HG03575 (cell line): ENCODE data around the gene C16orf86.

Source experiments
- ATAC-seq: cut with Tn5 transposase; IDR thresholded peaks from one replicate; pipeline ENCODE4 v1.9.1; 2021; ENCODE audit not compliant: unreplicated experiment, insufficient number of reproducible peaks, low FRiP score; ENCODE audit errors: extremely low read depth

Gene C16orf86

DNA sequence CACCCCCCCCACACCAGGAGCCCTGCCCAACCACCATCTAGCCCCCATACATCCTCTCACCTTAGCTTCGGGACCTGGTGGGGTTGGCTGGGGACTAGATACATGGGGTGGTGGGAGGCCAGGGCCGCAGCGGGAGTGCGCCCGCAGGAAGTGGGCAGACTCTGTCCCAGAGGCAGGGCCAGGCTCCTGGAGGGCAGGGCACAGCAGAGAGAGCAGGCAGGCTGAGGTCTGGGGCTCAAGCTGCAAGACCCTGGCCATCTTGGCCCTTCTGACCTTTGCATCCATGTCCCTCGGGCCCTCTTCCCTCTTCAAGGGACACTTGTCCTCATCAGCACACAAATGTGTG lies 2.8 kb upstream of the C16orf86 start:
- ATAC-seq: no peak

DNA sequence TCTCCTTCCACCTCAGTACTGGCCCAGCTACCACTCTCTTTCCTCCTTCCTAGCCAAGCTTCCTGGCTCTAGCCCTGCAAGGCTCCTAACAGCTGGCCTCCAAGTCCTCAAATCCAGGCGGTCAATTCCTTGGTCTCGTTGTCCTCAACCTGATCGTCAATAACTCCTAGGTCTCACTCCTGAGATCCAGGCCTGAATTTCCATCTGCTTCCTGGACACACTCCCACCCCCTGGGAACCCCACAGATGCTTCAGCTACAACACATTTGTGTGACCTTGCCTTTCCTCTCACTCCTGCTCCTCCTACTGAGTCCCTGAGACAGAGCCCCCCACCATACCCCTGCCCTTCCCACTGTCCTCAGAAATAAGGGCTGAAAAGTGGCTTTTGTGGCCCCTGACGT lies 2.4 kb upstream of the C16orf86 start:
- no peak for ATAC-seq

DNA sequence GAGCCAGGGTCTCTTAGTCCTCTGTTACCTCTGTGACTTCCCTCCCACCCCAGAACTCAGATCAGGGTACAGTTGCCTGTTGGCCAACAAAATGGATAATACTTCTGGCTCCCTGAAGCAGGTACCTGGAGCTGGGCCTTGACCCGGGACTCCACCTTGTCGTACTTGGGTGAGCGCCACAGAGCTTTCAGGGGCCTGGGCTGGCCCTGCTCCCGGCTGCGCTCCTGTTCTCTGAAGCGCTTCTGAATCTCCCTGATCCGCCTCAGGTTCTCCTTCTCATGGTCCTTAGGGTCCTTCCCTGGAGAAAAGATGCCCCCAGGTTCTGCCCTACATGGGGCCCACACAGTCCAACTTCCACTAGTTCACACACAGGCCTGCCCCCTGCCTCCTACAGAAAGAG lies 1.7 kb upstream of the C16orf86 start:
- no peak for ATAC-seq

DNA sequence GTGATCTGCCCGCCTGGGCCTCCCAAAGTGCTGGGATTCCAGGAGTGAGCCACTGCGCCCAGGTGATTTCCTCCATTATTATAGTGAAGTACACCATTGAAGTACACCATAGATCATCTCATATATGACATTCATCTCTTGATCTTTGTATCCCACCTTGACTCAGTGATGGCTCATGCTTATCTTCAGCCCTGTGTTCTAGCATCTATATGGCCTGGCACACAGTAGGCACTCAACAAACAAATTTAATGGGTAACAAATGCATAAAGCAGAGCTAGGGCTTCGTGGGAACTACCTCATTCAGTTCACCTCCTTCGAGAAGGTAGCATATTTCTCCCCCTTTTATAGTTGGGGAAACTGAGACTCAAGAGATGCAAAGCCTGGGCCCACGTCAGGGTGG lies 1.0 kb upstream of the C16orf86 start:
- no peak for ATAC-seq

DNA sequence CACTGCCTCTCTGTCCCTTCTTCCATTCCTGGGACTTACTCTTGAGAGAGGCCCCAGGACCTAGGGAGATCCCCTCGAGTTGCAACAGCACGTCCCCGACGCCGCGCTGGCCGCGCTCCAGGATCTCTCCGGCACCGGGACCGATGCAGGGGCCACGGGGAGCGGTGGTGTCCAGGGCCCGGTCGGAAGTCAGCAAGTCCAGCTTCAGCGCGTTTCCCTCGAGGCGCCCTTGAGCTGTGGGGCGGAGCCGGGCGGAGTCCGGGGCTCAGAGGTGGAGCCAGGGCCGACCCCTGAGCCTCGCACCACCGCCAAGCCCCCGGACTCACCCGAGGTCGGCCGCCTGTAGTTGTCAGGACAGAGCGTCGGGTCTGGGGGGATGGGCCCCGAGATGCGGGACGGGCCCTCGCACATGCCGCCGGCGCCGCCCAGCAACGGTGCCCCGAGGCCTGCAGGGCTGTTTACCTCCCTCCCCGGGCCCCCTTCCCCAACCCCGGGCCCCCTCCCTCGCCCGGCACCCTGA lies 522 bp upstream of the C16orf86 start:
- no peak for ATAC-seq

DNA sequence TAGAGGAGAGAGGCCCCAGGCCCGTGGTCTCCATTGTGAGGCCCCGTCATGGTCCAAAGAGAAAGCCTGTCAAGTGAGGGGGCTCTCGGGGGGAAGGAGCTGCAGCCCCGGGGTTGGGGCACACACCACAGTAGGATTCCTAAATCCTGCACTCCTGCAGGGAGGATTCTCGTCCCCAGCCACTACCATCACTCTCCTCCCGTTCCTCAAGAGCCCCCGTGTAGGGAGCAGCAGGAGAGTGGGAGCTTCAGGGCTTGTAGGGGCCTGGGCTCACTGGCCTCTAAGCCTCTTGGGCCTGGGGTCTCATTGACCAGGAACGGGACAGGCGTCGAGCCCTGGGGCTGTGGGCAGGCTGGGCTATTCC lies 821 bp downstream of the C16orf86 start:
- no peak for ATAC-seq

DNA sequence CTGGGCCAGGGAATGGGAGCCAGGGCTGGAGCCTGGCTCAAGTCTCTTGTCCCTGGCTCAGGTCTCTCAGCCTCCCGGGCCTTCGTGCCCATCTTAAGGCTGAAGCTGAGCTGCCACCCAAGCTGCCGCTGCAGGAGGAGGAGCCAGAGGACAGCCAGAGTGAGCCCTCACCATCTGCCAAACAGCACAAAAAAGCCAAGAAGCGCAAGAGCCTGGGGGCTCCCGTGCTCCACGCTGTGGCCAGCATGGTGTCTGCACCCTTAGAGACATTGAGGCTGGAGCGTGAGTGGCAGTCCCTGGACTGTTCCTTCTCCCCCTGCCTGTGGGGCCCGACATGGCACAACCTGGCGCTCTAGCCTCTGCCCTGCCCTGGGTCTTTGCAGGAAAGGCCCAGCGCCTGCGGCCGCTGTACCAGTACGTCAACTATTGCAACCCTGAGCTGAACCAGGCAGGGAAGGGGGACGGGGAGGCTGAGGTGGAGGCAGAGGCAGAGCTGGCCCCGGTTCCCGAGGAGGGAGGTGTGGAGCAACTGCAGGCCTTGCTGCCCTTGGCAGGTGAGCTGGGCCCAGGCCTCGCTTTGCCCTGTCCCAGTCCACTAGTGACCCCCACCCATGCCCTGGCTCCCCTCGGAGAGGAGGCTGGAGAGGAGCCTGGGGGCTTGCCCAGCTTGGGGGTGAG lies 1.3 kb downstream of the C16orf86 start:
- no peak for ATAC-seq

DNA sequence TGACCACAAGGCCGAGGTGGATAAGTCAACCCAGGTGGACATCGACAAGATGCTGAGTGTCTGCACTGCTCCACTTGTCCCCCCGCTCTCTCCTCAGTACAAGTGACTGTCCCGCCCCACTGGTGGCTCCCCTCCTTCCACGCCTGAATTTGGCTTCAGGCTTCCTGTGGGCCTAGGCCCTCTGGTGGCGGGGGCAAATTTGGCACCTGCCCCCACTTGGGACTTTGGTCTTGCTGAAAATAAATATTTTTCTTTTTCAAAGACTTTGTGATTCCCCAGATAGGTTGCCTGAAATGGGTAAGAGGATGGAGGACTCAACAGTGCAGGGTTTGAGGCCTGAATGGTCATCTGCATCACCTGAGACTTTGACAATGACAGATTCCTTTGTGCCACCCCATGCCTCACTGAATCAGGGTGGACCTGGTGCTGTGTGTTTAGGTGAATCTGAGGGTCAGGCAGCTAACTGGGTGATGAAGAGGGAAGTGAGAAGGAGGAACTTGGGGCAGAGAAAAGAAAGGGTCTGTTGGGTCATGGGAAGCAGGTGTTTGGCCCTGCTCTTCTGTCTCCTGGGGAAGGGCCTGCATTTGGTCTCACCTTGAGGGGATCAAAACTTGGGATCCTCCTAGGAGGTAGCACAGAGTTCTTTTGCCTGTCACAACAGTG lies 2.0 kb downstream of the C16orf86 start:
- no peak for ATAC-seq

DNA sequence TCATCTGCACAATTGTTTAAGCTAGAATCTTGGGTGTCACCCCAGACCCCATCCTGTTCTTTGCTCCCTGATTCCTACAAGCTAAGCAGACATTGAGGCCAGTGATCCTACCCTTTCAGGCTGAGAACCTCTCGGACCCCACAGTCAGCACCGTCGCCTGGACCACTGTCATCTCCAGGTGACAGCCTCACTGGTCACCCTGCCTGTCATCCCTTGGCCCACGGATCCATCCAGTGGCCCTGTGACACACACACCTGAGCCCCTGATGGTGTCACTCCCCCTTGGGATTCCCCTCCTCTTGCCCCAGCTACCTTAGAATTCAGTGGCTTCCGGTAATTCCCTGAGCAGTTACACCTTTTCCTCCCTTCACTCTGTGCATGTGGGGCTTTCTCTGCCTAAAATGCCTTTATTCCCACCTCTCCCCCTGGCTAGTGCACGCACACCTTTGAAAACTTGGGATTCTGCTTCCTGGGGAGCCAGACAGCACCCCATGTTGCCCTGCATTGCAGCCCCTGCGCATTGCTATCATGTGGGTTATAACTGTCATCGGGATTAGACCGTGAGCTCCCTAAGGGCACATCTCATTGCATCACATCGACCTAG lies 3.0 kb downstream of the C16orf86 start:
- no peak for ATAC-seq

DNA sequence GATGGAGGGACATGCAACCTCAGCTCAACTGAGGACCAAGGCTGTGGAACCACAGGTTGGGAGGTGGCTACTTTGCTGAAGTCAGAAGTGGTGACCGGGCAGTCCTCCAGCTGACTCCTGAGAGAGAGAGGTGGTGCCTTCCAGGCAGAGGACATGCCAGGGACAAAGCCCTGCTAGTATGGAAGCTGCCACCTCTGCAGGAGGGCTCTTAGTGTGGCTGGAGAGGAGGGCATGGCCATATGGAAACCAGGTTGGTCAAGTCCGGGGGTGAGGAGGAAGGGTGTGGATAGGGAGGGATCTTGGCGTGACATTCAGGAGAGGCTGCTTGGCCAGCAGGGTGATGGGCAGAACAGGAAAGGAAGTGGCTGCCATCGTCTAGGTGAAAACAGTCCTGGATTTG lies 5.7 kb downstream of the C16orf86 start:
- ATAC-seq: no peak

DNA sequence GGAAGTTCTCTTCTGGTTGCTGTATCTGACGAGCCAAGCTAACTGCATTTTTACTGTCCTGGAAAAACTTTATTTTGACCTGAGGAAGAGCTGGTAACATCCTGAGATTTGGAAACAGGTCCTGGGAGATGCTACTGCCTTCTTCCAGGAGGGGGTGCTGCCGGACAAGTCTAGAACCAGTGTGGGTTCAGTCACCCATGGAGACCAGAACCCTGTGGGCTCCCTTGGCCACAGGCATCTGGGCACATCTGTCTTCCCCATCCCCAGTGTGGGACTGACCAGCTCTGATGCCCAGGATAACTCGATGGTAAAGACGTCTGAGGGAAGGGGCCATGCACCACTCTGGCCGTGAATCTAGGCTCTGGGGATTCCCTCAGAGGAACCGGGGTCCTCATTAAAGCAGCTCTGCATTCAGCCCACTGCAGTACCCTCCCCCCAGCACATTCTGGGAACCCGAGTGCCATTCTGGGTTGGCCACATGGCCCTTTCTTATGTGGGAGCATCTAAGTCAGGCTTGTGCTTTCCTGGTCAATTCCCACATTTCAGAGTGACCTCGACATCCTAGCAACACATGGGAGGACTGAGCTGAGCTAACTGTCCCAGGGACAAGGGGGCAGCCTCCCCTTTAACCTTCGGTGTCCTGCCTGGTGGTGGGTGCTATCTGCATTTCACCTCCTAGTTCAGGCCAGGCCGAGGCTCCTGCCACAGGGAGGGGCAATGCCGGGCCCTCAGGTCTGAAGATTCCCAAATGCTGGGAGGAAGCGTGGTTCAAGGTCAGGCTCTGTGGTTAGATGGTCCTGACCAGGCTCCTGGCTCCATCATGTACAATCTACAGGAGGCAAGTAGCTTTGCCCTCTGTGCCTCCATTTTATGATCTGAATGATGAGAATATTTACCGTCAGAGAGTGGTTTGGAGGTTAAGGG lies 6.4 kb downstream of the C16orf86 start:
- ATAC-seq: no peak

DNA sequence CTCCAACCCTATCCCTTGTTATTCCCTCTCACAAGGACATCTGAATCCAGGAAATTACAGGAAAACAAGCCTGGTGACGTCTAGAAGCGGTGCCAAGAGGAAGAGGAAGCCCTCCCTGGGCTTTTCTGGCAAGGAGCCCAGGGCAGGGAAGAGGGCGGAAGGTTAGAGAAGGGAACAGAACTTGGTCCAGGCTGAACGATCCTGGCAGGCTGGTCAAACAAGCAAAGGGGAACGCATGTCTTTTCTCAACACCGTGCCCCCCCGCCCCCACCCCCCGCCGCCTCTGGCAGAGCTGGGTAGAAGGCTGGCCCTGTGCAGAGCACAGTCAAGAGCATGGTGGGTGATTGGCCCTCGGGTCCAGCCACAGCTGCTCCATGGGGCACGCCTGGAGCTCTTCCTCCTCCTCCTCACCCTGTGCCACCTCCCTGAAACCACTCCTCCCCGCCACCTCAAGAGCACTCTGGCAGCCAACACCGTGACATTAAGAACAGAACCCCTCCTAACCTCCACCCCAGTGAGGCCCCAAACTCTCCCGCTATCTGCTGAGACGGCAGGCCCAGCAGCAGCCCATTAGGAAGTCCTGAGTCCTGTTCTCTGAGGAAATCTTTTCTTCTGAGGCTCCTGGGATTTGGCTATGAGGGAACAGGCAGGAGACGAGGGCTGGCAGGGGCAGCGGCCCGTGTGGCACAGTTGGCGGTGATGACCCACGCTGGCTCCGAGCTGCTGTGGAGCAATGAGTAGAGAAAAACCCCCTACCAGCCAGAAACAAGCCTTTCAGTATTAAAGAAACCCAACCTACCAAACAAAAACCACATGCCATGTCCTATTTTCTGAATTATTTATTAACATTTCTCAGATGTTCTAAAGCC lies 7.3 kb downstream of the C16orf86 start:
- ATAC-seq: no peak

DNA sequence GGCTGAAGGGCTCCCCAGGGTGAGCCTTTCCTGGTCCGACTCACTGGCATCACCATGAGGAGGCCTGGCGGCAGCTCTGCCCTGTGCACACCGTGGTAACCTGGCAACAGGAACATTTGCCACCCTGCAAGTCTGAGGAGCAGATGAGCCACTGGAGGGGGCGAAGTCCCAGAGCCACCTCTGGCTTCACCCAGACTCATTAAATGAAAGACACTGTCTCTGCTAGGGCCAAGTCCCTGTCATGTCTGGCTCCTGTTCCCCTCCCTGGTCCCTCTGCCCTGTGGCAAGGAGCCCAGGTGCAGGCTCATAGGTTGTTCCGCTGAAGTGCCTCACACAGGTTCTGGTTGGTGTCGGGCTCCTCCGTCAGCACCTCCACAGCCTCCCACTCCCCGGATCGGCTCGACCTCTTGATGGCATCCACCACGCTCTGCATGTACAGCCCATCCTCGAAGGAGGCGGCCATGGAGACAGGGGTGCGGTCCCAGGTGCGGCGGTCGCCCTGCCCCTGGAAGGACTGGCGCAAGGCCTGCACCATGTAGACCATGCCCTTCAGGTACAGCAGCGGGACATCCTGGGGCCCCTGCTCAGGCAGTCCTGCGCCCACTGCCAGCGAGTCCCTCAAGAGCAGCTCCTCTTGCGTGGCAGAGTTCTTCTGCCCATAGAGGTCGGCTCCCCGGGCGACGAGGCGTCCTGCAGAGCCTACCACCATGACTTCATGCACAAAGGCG lies 8.4 kb downstream of the C16orf86 start:
- ATAC-seq: no peak

DNA sequence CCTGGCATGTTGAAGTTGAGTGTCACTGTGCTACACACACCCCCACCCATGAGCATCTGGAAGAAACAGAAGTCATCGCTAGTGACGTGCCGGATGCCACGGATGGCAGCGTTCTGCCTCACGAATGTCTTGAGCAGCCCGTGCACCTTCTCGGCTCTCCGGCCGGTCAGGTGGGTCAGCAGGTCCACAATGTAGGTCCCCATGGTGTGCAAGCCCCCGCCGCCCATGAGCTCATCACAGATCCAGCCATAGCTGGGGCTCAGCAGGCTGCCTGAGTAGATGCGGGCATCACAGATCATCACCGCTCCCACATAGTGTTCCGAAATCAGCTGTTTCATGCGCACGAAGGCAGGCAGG lies 8.9 kb downstream of the C16orf86 start:
- no peak for ATAC-seq

DNA sequence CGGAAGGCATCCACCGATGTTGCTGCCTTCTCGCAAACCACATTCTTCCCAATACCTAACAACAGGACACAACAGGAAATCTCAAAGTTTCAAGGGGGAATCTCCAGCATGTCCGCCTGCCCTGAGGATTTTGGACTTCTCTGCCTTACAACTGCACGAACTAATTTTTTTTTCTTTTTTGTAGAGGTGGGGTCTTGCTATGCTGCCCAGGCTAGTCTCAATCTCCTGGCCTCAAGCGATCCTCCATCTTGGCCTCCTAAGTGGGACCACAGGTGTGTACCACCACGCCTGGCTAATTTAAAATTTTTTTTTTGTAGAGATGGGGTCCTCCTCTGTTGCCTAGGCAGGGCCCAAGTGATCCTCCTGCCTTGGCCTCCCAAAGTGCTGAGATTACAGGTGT lies 9.4 kb downstream of the C16orf86 start:
- ATAC-seq: no peak

DNA sequence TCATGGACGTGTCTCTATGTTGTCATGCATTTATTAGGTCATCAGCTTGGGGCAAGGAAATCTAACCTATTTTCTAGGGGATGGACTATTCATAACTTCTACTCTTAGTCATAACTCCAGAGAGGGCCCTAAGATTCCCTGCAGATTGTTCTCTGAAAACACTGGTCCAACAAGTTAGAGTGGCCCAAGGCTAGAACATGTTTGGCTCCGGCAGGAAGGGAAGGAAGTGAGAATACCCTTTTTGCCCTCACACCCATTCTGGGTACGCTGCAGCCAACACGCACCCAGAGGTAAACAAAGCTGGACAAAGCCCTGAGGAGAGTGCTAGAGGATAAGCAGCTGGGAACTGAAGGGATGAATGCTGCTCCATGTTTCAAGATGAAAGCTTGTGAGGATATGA lies 9.9 kb downstream of the C16orf86 start:
- no peak for ATAC-seq

DNA sequence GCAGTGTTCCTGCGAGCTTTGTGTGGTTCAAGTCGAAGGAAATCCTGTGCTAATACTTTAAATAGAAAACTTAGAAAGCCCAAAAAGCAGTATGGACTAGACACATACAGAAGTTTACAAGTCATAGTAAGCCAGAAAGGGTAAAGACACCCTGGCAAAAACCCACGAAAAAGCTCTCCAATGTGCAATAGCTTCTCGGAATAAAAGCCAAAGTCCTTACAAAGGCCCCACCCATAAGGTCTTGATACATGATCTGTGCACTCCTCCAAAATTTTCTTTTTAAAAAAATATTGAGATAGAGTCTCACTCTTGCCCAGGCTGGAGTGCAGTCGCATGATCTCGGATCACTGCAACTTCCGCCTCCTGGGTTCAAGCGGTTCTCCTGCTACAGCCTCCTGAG lies 10.3 kb downstream of the C16orf86 start:
- no peak for ATAC-seq

DNA sequence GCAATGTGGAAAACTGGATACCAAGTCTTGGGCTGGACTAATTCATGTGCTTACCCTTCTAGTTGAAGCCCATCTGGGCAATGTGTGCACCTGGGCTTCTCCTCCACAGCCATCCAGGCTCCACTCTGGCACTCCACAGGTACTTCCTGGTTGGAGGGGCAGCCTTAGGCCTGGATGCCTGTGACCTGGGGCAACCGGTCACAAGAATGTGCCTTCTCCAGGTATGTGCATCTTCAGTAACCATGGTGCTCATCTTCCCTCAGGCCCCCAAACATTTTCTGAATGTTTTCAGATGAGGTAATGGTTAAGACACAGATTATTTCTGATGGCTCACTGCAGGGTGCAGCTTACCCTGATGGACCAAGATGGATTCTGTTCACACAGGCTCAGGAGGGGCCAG lies 11.1 kb downstream of the C16orf86 start:
- no peak for ATAC-seq
